Activated naive CD4-positive, alpha-beta T cell treated with anti-CD3 and anti-CD28 coated beads, Interleukin-2, amount 10 ng/mL, durations not matched to agents 5 hours and 36 hours (primary cell): ENCODE measurements around the gene MAST2. TPM values are rescaled to one million over a fixed set of nuclear protein-coding genes. Genes with fewer than 3 reads are reported as not detected.

ENCODE experiments used
- total RNA-seq, 2 experiments: library from RNA; stranded (reverse); gene quantifications; one replicate each; pipeline ENCODE4 v1.2.3, GENCODE V29; 2021

The MAST2 gene
- total RNA-seq, result 10 to 100 TPM; 17.8 to 19.6 TPM

DNA sequence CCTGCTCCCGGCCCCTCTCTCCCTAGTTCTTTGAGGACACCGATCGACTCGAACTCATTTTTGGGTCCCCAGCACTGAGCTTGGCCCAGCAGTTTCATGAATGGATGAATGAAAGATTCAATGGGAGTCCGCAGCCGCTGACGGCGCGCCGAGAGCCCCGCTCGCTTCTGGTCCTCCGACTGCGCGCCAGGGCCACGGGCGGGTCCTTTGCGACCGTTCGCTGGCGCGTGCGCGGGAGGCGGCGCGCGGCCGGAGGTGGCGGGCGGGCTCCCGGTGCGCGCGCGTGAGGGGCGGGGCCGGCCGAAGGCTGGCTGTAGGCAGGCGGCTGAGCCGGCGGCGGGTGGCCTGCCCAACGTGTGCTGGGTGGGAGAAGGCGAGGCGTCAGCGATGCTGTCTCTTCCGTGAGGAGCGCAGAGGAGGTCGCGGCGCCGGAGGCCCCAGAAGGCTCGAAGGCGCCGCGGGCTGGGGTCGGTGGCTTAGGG is at the start of gene MAST2:
TSS of gene MAST2 (plus strand) at position 314 of the 482 bp plus-strand sequence. CDS start 284 bp downstream, outside the sequence.

Other genes with a start within 250 kb of the MAST2 start
- 100 to 1,000 TPM; 149 to 157 TPM for gene NASP, start 219.6 kb upstream of the MAST2 start, total RNA-seq
- 1 to 10 TPM; 4.0 to 4.1 TPM for gene CCDC17, start 179.6 kb upstream of the MAST2 start, total RNA-seq
- 100 to 1,000 TPM; 116 to 121 TPM for gene GPBP1L1, start 117.1 kb upstream of the MAST2 start, total RNA-seq
- gene TMEM69, start 115.4 kb upstream of the MAST2 start, total RNA-seq, result 10 to 100 TPM; 21.1 to 21.5 TPM
- 10 to 100 TPM; 10.3 to 12.4 TPM for gene IPP, start 53.0 kb upstream of the MAST2 start, total RNA-seq